Breast epithelium (tissue), 3 donors: ENCODE results near the gene CRTAC1.

Experiments used
- POLR2A ChIP-seq: fragments of 450-650 bp; IDR thresholded peaks from one replicate; pipeline ENCODE4 v1.6.1; 2016; ENCODE audit warnings: antibody characterized with exemption, mild to moderate bottlenecking, moderate library complexity
- POLR2AphosphoS5 ChIP-seq, 3 donors: sonication (generic); formaldehyde crosslinking; IDR thresholded peaks; one replicate each; pipeline ENCODE4 v1.6.1; 2017; ENCODE audit warnings: antibody characterized with exemption in 3 of 3
- TF ChIP-seq, protein P1 (sequence below), 3 donors: fragments of 450-650 bp; IDR thresholded peaks; one replicate each; pipeline ENCODE4 v1.5.1; 2016 to 2017; ENCODE audit warnings: antibody characterized with exemption in 3 of 3, mild to moderate bottlenecking in 3 of 3, moderate library complexity in 3 of 3

DNA sequence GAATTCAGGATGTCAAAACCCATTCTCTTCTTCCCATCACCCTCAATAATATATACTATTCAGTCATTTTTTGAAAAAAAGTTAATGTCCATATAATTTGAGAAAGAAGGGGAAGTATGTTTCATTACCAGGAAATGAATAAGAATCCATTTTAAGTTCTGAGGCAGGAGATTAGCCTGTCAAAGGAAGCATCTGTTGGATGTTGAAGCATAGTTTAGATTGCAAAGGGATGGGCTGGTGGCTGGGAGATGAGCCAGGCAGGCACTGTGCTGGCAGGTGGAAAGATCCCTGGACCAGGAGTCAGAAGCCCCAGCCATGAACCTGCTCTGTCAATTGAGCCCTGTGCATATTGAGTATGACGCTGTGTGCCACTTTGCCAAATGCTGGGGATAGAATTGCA lies 48.4 kb upstream of the CRTAC1 start:
- TF ChIP-seq, protein P1, sequence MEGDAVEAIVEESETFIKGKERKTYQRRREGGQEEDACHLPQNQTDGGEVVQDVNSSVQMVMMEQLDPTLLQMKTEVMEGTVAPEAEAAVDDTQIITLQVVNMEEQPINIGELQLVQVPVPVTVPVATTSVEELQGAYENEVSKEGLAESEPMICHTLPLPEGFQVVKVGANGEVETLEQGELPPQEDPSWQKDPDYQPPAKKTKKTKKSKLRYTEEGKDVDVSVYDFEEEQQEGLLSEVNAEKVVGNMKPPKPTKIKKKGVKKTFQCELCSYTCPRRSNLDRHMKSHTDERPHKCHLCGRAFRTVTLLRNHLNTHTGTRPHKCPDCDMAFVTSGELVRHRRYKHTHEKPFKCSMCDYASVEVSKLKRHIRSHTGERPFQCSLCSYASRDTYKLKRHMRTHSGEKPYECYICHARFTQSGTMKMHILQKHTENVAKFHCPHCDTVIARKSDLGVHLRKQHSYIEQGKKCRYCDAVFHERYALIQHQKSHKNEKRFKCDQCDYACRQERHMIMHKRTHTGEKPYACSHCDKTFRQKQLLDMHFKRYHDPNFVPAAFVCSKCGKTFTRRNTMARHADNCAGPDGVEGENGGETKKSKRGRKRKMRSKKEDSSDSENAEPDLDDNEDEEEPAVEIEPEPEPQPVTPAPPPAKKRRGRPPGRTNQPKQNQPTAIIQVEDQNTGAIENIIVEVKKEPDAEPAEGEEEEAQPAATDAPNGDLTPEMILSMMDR (IDR thresholded peaks at IDR 0.05) = no peak
- TF ChIP-seq POLR2AphosphoS5 (IDR thresholded peaks at IDR 0.05) (no peak), POLR2A (no peak)
